NB4 (cell line): Measurements from ENCODE around the gene RAB40C.

Source experiments
- CTCF ChIP-seq: IDR thresholded peaks from one replicate; pipeline ENCODE4 v1.5.1; 2012; ENCODE audit warnings: low read depth, low read length
- MYC ChIP-seq: IDR thresholded peaks from 2 replicates; pipeline ENCODE4 v1.6.1; 2011; ENCODE audit warnings: low read depth, low read length
- POLR2A ChIP-seq: IDR thresholded peaks from 2 replicates; pipeline ENCODE4 v1.6.1; 2011; ENCODE audit warnings: mild to moderate bottlenecking; ENCODE audit not compliant: insufficient read length; ENCODE audit errors: extremely low read depth

- TF ChIP-seq CTCF (no peak), POLR2A (no peak), MYC (no peak)
Observed at GRCh38 chr16:673399-673991, 83.6 kb downstream of the RAB40C start.
